C4-2B (cell line): ENCODE data around the gene SERPINB1.
"Not testable (repeated sequence)": the region's sequence is repeated elsewhere in the genome, so short reads cannot be mapped to it uniquely, and the experiment has no call there.

Experiments
- H3K27ac ChIP-seq: fragments of 450-650 bp; 2 replicates; pipeline ENCODE4 v1.5.1; 2017
- ZFX ChIP-seq: fragments of 450-650 bp; IDR thresholded peaks from 2 replicates; pipeline ENCODE4 v1.6.1; 2017
- TF ChIP-seq, protein P1 (sequence below): fragments of 450-650 bp; conservative IDR thresholded peaks from 2 replicates; pipeline ENCODE4 v1.5.1; 2017; ENCODE audit warnings: mild to moderate bottlenecking

SERPINB1 gene

DNA sequence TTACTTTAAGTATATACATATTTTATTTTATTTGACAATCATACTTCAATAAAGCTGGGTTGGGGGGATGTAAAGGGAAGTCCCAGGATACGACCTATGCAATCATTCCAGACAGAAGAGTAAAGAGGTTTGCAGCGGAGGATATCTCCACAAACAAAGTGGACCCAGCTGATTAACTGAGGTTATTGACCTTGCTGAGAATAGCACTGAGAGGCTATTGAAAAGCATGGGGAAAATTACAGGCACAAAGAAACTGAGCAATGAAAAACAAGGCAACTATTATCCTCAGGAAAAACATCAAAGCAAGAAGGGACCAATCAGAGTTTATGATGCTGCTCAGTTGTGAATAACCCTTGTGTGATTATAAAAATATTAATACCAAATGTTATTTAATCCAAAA is 32.6 kb downstream of the SERPINB1 start:
- TF ChIP-seq ZFX = no peak
- TF ChIP-seq, protein P1, sequence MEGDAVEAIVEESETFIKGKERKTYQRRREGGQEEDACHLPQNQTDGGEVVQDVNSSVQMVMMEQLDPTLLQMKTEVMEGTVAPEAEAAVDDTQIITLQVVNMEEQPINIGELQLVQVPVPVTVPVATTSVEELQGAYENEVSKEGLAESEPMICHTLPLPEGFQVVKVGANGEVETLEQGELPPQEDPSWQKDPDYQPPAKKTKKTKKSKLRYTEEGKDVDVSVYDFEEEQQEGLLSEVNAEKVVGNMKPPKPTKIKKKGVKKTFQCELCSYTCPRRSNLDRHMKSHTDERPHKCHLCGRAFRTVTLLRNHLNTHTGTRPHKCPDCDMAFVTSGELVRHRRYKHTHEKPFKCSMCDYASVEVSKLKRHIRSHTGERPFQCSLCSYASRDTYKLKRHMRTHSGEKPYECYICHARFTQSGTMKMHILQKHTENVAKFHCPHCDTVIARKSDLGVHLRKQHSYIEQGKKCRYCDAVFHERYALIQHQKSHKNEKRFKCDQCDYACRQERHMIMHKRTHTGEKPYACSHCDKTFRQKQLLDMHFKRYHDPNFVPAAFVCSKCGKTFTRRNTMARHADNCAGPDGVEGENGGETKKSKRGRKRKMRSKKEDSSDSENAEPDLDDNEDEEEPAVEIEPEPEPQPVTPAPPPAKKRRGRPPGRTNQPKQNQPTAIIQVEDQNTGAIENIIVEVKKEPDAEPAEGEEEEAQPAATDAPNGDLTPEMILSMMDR = no peak
- no peak overlapping the region for H3K27ac ChIP-seq

DNA sequence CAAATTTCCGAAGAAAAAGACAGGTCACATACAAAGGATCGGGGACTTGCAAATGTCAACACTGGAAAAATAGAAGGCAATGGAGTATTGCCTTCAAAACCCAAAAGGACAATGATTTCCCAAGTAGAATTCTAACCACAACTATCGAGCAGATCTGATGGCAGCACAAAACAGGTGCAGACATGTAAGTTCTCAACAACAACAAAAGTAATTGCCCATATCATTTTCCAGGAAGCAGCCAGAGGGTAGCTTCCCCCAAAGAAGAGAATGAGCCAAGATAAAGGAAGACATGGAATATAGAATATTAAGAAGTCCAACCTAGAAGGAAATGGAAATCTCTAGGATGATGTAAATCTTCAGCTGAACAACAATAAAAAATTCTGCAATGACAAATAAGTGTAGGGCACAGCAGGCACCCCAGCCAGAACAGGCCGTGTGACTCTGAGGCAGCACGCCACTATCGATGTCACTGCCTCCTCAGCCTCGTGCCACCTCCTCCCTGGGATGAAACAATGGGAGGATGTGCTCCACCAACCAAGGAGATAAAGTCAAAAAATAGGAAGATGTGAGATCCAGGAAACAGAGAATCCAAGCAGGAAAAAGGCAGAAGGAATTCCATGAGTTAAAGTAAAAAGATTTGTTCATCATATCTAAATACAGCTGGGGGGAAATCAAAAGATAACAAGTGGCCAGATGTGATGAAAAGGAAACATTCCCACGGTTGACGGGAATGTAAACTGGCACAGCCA is 34.1 kb downstream of the SERPINB1 start:
- TF ChIP-seq ZFX = no peak
- TF ChIP-seq, protein P1 = no peak

DNA sequence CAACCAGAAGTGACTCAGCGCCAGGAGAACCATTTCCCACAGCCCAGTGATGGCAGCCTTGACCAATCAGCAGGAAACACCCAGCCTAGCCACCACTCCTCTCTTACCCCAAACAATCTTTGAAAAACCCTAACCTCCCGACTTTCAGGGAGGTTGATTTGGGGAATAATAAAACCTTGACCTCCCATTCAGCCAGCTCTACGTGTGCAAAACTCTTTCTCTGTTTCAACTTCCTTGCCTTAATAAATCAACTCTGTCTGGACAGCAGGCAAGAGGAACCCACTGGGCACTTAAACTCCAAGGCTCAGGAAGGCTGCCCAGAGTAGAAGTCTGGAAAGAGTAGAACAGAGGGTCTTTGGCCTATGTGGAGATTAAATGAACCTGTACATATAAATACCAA is 35.0 kb downstream of the SERPINB1 start:
- no peak overlapping the region for H3K27ac ChIP-seq
- TF ChIP-seq, protein P1 = no peak
- TF ChIP-seq ZFX = no peak

More for the DNA sequence above, 34.1 kb downstream of the SERPINB1 start:
- no peak overlapping the region for H3K27ac ChIP-seq

- no peak overlapping the region for H3K27ac ChIP-seq
- no peak for TF ChIP-seq ZFX
- TF ChIP-seq, protein P1 = no peak
Measured at GRCh38 chr6:2805031-2805430, 36.6 kb downstream of the SERPINB1 start.

GRCh38 chr6:2804516-2804915 is 37.1 kb downstream of the SERPINB1 start:
- H3K27ac ChIP-seq = no peak overlapping the region
- no peak for TF ChIP-seq ZFX
- TF ChIP-seq, protein P1 = no peak

DNA sequence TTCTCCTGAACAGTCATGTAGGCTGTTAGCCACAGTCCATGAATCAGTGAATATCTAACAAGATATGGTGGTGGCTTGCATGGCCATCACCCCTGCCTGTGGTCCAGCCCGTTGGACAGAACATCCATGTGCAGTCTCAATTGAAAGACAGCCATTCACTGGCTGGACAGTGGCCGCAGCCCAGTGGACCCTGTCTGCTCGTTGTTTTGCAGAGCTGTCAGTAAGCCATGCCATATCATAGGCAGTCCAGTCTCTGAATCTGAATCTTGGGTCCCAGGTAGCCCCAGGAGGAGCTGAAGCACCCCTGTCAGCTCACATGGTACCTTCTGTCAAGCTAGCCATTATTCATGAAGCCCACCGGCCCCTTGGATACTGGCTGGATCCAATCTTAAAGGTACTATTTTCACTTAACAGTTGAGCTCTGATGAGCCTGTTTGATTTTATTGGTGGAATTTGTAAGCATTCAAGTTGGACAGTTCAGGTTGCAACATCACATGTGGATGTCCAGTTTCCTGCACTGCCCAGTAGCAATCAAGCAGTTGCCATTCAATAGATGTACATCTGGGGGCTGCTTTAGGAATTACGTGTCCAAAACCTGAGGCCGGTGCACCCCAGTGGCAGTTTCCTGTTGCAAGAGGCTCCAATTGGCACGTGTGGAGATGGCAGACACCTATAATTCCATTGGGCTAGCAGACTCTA is 37.8 kb downstream of the SERPINB1 start:
- H3K27ac ChIP-seq = no peak overlapping the region
- TF ChIP-seq ZFX = no peak
- TF ChIP-seq, protein P1 = no peak

GRCh38 chr6:2802521-2803060 is 39.1 kb downstream of the SERPINB1 start:
- TF ChIP-seq, protein P1 = no peak
- TF ChIP-seq ZFX = no peak
- H3K27ac ChIP-seq = no peak overlapping the region

DNA sequence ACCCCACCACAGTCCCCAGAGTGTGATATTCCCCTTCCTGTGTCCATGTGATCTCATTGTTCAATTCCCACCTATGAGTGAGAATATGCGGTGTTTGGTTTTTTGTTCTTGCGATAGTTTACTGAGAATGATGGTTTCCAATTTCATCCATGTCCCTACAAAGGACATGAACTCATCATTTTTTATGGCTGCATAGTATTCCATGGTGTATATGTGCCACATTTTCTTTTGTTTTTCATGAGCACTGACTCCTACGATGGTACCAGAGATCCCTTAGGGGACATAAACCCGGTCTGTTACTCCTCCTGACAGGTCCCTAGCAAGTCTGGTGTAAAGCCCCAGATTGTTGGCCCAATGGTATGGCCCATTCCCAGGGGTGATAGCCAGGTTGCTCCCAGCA is 40.0 kb downstream of the SERPINB1 start:
- not testable (repeated sequence) for H3K27ac ChIP-seq
